ENCODE measurements around the gene ORM1. TPM values are rescaled to one million over a fixed set of nuclear protein-coding genes. Genes with fewer than 3 reads are reported as not detected.

Gene ORM1
- total RNA-seq, 2 donors from 2014 or later, result not detected

GRCh38 chr9:114338187-114338586, 15.3 kb downstream of the ORM1 start:
- H3K27me3 ChIP-seq (replicated peaks; ENCODE audit: insufficient read depth), result no peaks in the 10 kb centered on the region
- H3K9me3 ChIP-seq, result no peaks in the 10 kb centered on the region
- no peaks in the 10 kb centered on the region for H3K4me1 ChIP-seq (replicated peaks)
- DNase-seq (ENCODE audit: low spot score), result no peak
- no peak overlapping the region for H3K4me3 ChIP-seq
- TF ChIP-seq POLR2A (IDR thresholded peaks at IDR 0.05) (no peak), POLR2AphosphoS5 (IDR thresholded peaks at IDR 0.05) (no peak)
- TF ChIP-seq, protein P1, sequence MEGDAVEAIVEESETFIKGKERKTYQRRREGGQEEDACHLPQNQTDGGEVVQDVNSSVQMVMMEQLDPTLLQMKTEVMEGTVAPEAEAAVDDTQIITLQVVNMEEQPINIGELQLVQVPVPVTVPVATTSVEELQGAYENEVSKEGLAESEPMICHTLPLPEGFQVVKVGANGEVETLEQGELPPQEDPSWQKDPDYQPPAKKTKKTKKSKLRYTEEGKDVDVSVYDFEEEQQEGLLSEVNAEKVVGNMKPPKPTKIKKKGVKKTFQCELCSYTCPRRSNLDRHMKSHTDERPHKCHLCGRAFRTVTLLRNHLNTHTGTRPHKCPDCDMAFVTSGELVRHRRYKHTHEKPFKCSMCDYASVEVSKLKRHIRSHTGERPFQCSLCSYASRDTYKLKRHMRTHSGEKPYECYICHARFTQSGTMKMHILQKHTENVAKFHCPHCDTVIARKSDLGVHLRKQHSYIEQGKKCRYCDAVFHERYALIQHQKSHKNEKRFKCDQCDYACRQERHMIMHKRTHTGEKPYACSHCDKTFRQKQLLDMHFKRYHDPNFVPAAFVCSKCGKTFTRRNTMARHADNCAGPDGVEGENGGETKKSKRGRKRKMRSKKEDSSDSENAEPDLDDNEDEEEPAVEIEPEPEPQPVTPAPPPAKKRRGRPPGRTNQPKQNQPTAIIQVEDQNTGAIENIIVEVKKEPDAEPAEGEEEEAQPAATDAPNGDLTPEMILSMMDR (IDR thresholded peaks at IDR 0.05), result no peak
- intact Hi-C loops (cut with DNase I), result no loop called here
- H3K36me3 ChIP-seq, result peaks cover 4 to 18% of the 10 kb centered on the region in 2 donors
- no peak overlapping the region for H3K27ac ChIP-seq
- 93% methylated on average over 2 of the region's 2 CpGs for WGBS

DNA sequence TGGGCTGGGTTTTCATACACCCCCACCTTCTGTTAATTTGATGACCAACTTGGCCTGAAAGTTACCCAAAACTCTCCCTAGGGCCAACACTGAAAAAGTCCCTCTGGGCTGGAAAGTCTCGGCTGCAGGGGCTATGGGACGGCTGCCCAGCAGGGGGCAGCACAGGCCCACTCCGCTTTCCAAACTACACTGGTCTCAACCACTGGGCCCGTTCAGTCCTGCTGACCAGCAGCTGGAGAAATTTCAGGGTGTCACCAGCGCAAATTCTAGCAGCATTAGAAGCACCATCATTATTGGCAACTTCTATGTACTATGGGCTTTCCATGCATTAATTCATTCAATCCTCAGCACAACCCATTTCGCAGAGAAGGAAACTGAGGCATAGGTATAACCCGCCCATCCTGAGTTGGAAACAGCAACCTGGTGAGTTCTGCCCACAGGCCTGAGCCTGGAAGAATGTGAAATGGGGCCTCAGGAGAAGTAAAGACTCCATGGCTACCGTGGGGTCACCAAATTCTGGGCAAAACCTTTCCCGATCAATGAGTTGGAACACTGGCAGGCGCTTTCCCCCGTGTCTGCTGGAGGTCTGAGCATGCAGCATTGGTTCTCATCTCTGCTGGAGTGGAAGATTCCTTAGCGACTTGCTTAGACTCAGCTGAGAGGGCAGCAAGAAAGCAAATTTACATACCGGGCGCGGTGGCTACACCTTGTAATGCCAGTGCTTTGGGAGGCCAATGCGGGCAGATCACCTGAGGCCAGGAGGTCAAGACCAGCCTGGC, 16.4 kb downstream of the ORM1 start:
- DNase-seq (ENCODE audit: low spot score), result no peak
- H3K4me1 ChIP-seq (replicated peaks), result no peaks in the 10 kb centered on the region

DNA sequence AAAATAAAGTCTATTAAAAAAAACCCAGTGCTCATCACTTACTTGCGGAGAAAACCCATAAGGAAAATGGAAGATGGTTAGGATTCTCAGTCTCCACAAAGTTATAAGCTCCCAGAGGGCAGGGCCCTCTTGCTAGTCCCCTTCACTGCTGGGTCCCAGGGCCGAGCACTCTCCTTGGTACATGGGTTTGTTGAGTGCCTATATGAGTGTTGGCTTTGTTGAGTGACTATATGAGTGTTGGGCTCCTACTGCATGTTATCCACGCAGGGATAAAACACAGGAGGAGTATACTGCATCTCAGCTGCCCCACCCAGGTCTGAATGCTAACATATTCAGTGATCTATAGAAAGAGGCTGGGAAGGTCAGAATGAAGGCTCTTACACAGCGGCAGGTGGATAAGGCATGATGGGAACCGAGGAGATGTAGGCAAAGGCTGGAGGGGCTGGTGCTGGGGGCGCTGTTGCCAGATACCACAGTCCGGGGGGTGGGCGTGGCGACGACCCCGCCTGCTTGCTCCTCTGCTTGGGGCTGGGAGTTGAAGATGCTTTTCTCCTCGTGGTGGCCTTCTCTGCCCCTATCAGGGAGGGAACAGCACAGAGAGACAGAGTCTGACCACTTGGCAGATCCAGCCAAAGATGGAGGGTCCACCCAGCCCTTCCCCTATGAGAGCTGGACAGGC, 18.4 kb downstream of the ORM1 start:
- 85% methylated on average over 12 of the region's 12 CpGs for WGBS
- DNase-seq (ENCODE audit: low spot score), result no peak
- TF ChIP-seq POLR2A (IDR thresholded peaks at IDR 0.05), result no peak
- TF ChIP-seq POLR2AphosphoS5 (IDR thresholded peaks at IDR 0.05), result no peak
- TF ChIP-seq, protein P1 (IDR thresholded peaks at IDR 0.05), result no peak
- no peak overlapping the region for H3K4me3 ChIP-seq
- H3K27ac ChIP-seq, result no peak overlapping the region
- no peaks in the 10 kb centered on the region for H3K4me1 ChIP-seq (replicated peaks)
- H3K27me3 ChIP-seq (replicated peaks; ENCODE audit: insufficient read depth), result no peaks in the 10 kb centered on the region
- intact Hi-C loops (cut with DNase I), result no loop called here
- H3K36me3 ChIP-seq, result peaks cover 8 to 18% of the 10 kb centered on the region in 2 donors
- H3K9me3 ChIP-seq, result no peaks in the 10 kb centered on the region

More for the DNA sequence above, 16.4 kb downstream of the ORM1 start:
- intact Hi-C loops (cut with DNase I), result no loop called here
- Histone ChIP-seq H3K27me3 (replicated peaks; ENCODE audit: insufficient read depth) (no peaks in the 10 kb centered on the region), H3K27ac (no peak overlapping the region), H3K36me3 (peaks cover 4 to 18% of the 10 kb centered on the region in 2 donors), H3K9me3 (no peaks in the 10 kb centered on the region), H3K4me3 (no peak overlapping the region)
- WGBS, result 84% methylated on average over 16 of the region's 16 CpGs
- TF ChIP-seq POLR2AphosphoS5 (IDR thresholded peaks at IDR 0.05), result no peak
- TF ChIP-seq, protein P1 (IDR thresholded peaks at IDR 0.05), result peak in 3 of 4 experiments; percentile 51 to 60 (median 53)

DNA sequence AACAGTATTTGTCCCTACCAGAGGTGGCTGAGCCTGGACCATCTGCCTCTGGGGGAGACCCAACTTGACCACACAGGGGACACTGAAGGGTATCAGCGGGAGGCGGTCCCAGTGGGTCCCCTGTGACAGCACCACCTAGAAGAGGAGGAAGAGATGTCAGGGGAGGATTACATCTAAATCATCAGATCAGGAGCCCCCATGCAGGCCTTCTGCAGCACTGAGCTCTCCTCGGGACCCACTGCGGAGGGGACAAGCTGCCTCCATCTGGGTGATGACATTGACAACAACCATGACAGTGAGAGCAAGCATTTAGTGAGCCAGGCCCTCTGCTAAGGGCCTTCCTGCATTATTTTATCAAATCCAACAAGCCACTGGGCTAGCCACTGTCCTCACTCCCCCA, 19.1 kb downstream of the ORM1 start:
- 96% methylated on average over 4 of the region's 4 CpGs for WGBS
- Histone ChIP-seq H3K9me3 (no peaks in the 10 kb centered on the region), H3K36me3 (peaks cover 14 to 18% of the 10 kb centered on the region in 2 donors), H3K4me1 (replicated peaks) (no peaks in the 10 kb centered on the region), H3K4me3 (no peak overlapping the region), H3K27me3 (replicated peaks; ENCODE audit: insufficient read depth) (no peaks in the 10 kb centered on the region), H3K27ac (no peak overlapping the region)
- intact Hi-C loops (cut with DNase I), result no loop called here
- no peak for TF ChIP-seq POLR2AphosphoS5 (IDR thresholded peaks at IDR 0.05)
- TF ChIP-seq, protein P1 (IDR thresholded peaks at IDR 0.05), result no peak
- no peak for DNase-seq (ENCODE audit: low spot score)
